KOPT-K1 (cell line): ENCODE measurements around the gene CR2.

ENCODE experiments used
- H3K27ac ChIP-seq: fragments of 200-600 bp; sonication (generic); 2 replicates; pipeline ENCODE4 v1.5.1; 2016; ENCODE audit warnings: antibody characterized with exemption, mild to moderate bottlenecking, low read depth, low read length; ENCODE audit not compliant: poor library complexity, severe bottlenecking
- H3K36me3 ChIP-seq: fragments of 200-600 bp; sonication (generic); 2 replicates; pipeline ENCODE4 v1.5.1; 2017; ENCODE audit warnings: antibody characterized with exemption, mild to moderate bottlenecking, low read length, moderate library complexity; ENCODE audit not compliant: insufficient read depth
- H3K9me3 ChIP-seq: fragments of 200-600 bp; sonication (generic); 2 replicates; pipeline ENCODE4 v1.5.1; 2017; ENCODE audit warnings: antibody characterized with exemption, low read length, mild to moderate bottlenecking; ENCODE audit not compliant: insufficient read depth, poor library complexity, severe bottlenecking

CR2 gene

GRCh38 chr1:207454046-207454964 lies at the start of gene CR2:
CR2 (plus strand) TSS chr1:207454328; CDS start chr1:207454419, 91 bp downstream.
- H3K27ac ChIP-seq, result peak within 1 kb of the TSS; percentile 94
- H3K9me3 ChIP-seq, result no peaks in the 10 kb centered on the region
- H3K36me3 ChIP-seq, result no peaks in the 10 kb centered on the region

GRCh38 chr1:207404849-207405525 lies 49.1 kb upstream of the CR2 start:
- Histone ChIP-seq H3K36me3 (no peaks in the 10 kb centered on the region), H3K9me3 (no peaks in the 10 kb centered on the region)

DNA sequence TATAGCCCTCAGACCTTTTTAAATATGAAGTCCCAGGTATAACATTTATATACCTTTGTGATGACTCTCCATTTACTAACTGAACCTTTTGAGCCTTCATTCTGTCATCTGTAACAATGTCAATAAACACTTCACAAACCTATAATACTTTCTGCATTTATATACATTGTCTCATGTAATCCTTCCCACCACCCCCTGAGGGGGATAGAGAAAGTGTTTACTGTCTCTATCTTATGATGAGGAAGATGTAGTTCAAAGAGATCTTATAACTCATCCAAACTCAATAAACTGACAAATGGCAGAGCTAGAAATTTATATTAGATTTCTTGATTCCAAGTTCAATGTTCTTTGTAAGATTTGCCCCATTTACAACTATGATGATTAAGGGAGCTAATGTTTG lies 48.3 kb upstream of the CR2 start:
- Histone ChIP-seq H3K27ac (no peak overlapping the region), H3K36me3 (no peaks in the 10 kb centered on the region), H3K9me3 (no peaks in the 10 kb centered on the region)

More at GRCh38 chr1:207404849-207405525, 49.1 kb upstream of the CR2 start:
- H3K27ac ChIP-seq, result no peak overlapping the region

DNA sequence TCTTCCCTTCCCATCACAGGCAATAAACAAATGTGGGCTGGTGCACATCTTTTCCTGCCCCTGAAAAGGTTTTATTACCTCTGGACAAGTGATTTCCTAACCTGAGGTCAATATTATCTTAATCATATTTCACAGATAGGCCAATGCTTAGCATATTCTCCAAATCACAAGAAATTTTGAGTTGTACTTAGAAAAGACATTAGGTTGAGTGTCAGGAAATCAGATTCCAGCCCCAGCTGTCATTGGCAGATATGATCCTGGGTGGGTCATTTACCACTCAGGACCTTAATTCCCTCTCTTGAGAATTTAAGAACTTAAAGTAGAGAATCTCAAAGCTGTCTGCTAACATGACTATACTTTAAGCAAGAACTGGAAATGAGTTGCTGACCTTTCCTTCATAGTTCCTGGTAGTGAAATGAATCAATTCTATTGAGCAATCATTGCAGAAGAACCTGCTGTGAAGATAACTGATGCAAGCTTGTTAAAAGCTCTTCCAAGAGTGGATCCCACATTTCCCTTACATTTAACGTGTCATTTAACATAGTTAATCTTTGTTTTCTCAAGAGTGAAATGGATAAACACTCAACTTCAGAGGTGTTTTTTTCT lies 46.4 kb upstream of the CR2 start:
- no peak overlapping the region for H3K27ac ChIP-seq
- no peaks in the 10 kb centered on the region for H3K9me3 ChIP-seq
- H3K36me3 ChIP-seq, result no peaks in the 10 kb centered on the region

DNA sequence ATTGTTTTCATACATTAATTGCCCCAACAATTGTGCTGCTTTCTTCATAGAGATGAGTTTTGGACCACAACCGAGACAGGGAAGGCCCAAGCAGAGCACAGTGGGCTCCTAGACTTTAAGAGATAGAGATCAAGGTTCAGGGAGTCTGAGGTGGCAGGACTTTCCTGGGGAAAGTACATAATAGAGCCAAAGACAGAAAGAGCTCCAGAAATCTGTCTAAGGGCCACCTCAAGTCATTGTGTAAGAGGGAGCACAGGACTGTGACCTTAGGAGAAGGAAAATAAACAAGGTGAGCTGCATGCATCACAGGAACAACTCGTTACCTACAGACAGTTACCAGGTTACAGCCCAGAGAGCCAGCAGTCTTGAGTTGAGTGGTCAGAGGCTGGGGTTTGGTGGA lies 41.3 kb upstream of the CR2 start:
- Histone ChIP-seq H3K27ac (no peak overlapping the region), H3K36me3 (no peaks in the 10 kb centered on the region), H3K9me3 (no peaks in the 10 kb centered on the region)

GRCh38 chr1:207414606-207415108 lies 39.5 kb upstream of the CR2 start:
- Histone ChIP-seq H3K36me3 (no peaks in the 10 kb centered on the region), H3K9me3 (no peaks in the 10 kb centered on the region), H3K27ac (no peak overlapping the region)

GRCh38 chr1:207417076-207417475 lies 37.1 kb upstream of the CR2 start:
- H3K36me3 ChIP-seq, result no peaks in the 10 kb centered on the region
- H3K9me3 ChIP-seq, result no peaks in the 10 kb centered on the region
- no peak overlapping the region for H3K27ac ChIP-seq

DNA sequence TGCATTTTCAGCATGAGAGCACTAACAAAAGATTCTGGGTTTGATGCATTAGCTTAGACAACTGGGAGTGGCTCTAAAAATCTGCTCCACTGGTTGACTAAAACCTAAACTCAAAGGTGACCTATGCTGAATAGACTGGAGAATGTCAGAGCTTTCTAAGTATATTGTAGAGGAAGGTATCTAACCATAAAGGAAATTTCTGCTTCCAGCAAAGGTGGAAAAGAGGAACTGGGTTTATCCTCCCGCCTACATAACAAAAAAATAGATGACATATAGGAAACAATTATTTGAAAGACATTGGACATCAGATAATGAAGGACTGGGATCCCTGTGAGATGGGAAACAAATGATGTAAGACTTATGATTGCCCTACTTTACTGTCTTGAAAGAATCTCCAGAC lies 35.8 kb upstream of the CR2 start:
- Histone ChIP-seq H3K27ac (no peak overlapping the region), H3K9me3 (no peaks in the 10 kb centered on the region), H3K36me3 (no peaks in the 10 kb centered on the region)

GRCh38 chr1:207420109-207420508 lies 34.0 kb upstream of the CR2 start:
- Histone ChIP-seq H3K36me3 (no peaks in the 10 kb centered on the region), H3K27ac (no peak overlapping the region), H3K9me3 (no peaks in the 10 kb centered on the region)

DNA sequence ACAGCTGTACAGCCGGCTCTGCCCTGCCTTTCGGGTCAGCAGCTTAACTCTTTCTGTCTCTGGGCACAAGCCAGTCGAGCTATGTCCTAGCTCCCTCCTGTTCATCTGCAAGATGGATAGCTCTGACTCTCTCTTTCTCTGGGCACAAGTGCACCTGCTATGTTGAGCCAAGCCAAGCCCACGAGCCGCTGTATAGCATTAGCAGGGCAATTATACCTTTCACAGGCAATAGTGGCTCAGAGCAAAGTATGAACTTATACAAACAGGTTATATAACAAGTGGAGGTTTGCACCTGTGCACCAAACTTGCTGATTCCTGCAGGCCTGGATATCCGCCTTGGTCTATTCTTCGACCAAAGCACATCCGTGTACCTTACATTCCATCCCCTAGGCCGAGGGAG lies 33.0 kb upstream of the CR2 start:
- Histone ChIP-seq H3K36me3 (no peaks in the 10 kb centered on the region), H3K9me3 (no peaks in the 10 kb centered on the region), H3K27ac (no peak overlapping the region)

- Histone ChIP-seq H3K9me3 (no peaks in the 10 kb centered on the region), H3K27ac (no peak overlapping the region), H3K36me3 (no peaks in the 10 kb centered on the region)
Observed at GRCh38 chr1:207423560-207424292, 30.4 kb upstream of the CR2 start.

DNA sequence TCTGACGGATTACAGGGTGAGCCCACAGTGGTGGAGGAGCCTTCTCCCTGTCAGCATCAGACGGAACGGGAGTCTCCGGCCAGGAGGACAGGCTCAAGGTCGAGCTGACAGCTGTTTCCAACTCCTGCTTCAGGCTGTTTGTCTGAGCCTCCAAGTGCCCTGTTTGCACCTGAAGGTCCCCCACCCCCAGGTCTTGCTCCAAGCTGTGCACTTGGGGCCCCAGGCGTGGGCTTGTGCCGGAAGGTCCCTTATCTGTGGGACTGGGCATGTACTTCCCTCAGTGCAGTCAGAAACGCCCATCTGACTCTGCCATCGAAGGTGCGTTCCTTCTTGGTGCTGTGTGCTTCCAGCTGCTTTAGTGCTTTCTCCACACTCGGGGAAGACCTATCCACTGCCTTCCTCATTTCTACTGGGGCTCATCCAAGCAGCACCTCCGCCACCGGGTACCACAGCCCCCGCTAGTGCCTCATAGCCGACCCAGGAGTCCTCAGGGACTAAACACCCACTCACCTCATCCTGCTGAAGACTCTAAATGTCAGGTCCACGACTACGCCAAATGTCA lies 29.5 kb upstream of the CR2 start:
- no peak overlapping the region for H3K27ac ChIP-seq
- H3K9me3 ChIP-seq, result no peaks in the 10 kb centered on the region
- no peaks in the 10 kb centered on the region for H3K36me3 ChIP-seq

DNA sequence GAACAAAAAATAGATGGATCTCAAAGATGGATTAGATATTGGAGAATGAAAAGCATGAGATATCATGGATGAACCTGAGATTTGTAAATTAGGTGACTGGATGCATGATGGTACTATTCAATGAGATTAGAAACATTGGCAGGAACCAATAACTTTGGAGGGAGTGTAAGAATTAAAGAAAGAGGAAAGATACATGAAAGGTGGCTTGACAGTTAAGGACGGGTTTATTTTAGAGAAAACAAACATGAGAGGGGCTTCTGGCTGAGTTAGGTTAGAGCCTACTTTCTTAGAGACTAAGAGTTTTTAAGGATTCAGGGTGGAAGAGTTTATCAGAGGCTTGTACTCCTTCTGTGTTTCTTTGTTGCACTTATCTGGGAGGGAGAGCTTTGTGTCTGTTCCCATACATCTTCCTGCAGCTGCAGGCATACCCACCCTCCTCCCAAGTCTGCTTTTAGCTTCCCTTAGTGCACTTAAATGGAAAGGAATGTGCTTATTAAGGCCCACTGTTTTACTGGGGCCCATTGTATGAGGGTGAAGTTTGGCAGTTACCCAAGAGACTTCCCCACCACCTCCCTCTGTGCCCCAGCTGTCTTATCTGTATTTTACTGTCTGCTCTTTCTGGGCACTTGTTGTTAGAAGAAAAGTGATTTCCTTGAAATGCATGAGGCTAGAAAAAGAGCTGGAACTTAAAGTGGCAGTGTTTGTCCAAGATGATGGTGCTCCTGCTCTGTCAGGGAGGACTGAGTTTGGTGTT lies 26.1 kb upstream of the CR2 start:
- Histone ChIP-seq H3K9me3 (no peaks in the 10 kb centered on the region), H3K27ac (no peak overlapping the region), H3K36me3 (no peaks in the 10 kb centered on the region)

GRCh38 chr1:207428783-207429182 lies 25.3 kb upstream of the CR2 start:
- Histone ChIP-seq H3K36me3 (no peaks in the 10 kb centered on the region), H3K9me3 (no peaks in the 10 kb centered on the region), H3K27ac (no peak overlapping the region)
